Peyer's patch (tissue), 4 donors: ENCODE data around the gene ALG11. TPM values are rescaled to one million over a fixed set of nuclear protein-coding genes. Genes with fewer than 3 reads are reported as not detected.
A peak's percentile ranks its signal among the peaks of the same experiment; 100 is the strongest.

Experiments
- DNase-seq, 3 donors: peaks; one replicate each; pipeline ENCODE4 v3.0.0-alpha.2; 2017 to 2019
- H3K27ac ChIP-seq, 4 donors: fragments of 200-600 bp; sonication (generic); one replicate each; pipeline ENCODE4 v1.5.1; 2016 to 2019
- H3K27me3 ChIP-seq, 2 donors: fragments of 200-600 bp; sonication (generic); one replicate each; pipeline ENCODE4 v1.5.1; 2019
- H3K36me3 ChIP-seq, 3 donors: fragments of 200-600 bp; sonication (generic); one replicate each; pipeline ENCODE4 v1.5.1; 2016 to 2019
- H3K4me1 ChIP-seq, 4 donors: fragments of 200-600 bp; sonication (generic); one replicate each; pipeline ENCODE4 v1.5.1; 2016 to 2019
- H3K4me3 ChIP-seq, 4 donors: fragments of 200-600 bp; sonication (generic); 1 replicate in 3 of 4; 2 replicates in 1 of 4; pipeline ENCODE4 v1.5.1; 2016 to 2019; ENCODE audit warnings: mild to moderate bottlenecking in 1 of 4
- H3K9me3 ChIP-seq, 4 donors: fragments of 200-600 bp; sonication (generic); one replicate each; pipeline ENCODE4 v1.5.1; 2016 to 2019; ENCODE audit warnings: mild to moderate bottlenecking in 1 of 4
- POLR2A ChIP-seq, 2 donors: fragments of 450-650 bp; IDR thresholded peaks; one replicate each; pipeline ENCODE4 v1.5.1; 2017; ENCODE audit warnings: antibody characterized with exemption in 2 of 2, mild to moderate bottlenecking in 2 of 2, moderate library complexity in 2 of 2
- total RNA-seq, 4 donors: library from RNA; depleted of rRNA; stranded (reverse); fragments of >200 nt; gene quantifications; one replicate each; pipeline ENCODE4 v1.1.0, GENCODE V29; 2016
- TF ChIP-seq, protein P1 (sequence below), 6 experiments: fragments of 450-650 bp in 4 of 6; fragments of 200-600 bp in 2 of 6; sonication (generic) in 1 of 6; IDR thresholded peaks; one replicate each; pipeline ENCODE4 v1.5.1; 2017 to 2019; ENCODE audit warnings: antibody characterized with exemption in 6 of 6, mild to moderate bottlenecking in 3 of 6, moderate library complexity in 1 of 6

The ALG11 gene
- total RNA-seq, 4 donors from 2014 or later: 18.6 to 23.1 (median 21.6) TPM

GRCh38 chr13:51993713-51994112 is 18.5 kb upstream of the ALG11 start:
- no peak for DNase-seq
- no peaks in the 10 kb centered on the region for H3K9me3 ChIP-seq
- no peaks in the 10 kb centered on the region for H3K27me3 ChIP-seq
- peaks cover 0 to 18% (median 2%) of the 10 kb centered on the region in 4 donors for H3K4me1 ChIP-seq
- H3K27ac ChIP-seq: no peak overlapping the region
- TF ChIP-seq, protein P1, sequence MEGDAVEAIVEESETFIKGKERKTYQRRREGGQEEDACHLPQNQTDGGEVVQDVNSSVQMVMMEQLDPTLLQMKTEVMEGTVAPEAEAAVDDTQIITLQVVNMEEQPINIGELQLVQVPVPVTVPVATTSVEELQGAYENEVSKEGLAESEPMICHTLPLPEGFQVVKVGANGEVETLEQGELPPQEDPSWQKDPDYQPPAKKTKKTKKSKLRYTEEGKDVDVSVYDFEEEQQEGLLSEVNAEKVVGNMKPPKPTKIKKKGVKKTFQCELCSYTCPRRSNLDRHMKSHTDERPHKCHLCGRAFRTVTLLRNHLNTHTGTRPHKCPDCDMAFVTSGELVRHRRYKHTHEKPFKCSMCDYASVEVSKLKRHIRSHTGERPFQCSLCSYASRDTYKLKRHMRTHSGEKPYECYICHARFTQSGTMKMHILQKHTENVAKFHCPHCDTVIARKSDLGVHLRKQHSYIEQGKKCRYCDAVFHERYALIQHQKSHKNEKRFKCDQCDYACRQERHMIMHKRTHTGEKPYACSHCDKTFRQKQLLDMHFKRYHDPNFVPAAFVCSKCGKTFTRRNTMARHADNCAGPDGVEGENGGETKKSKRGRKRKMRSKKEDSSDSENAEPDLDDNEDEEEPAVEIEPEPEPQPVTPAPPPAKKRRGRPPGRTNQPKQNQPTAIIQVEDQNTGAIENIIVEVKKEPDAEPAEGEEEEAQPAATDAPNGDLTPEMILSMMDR (IDR thresholded peaks at IDR 0.05): no peak
- no peaks in the 10 kb centered on the region for H3K36me3 ChIP-seq
- H3K4me3 ChIP-seq: no peak overlapping the region

- Histone ChIP-seq H3K36me3 (no peaks in the 10 kb centered on the region), H3K9me3 (no peaks in the 10 kb centered on the region), H3K4me1 (peaks cover 0 to 18% (median 2%) of the 10 kb centered on the region in 4 donors), H3K27ac (peak overlapping the region in 2 of 4 donors; percentile 32 to 46), H3K27me3 (no peaks in the 10 kb centered on the region), H3K4me3 (no peak overlapping the region)
- TF ChIP-seq, protein P1 (IDR thresholded peaks at IDR 0.05): no peak
- no peak for TF ChIP-seq POLR2A (IDR thresholded peaks at IDR 0.05)
- DNase-seq: peak in 1 of 3 donors; percentile 65
Observed at GRCh38 chr13:51995677-51996551, 16.3 kb upstream of the ALG11 start.

DNA sequence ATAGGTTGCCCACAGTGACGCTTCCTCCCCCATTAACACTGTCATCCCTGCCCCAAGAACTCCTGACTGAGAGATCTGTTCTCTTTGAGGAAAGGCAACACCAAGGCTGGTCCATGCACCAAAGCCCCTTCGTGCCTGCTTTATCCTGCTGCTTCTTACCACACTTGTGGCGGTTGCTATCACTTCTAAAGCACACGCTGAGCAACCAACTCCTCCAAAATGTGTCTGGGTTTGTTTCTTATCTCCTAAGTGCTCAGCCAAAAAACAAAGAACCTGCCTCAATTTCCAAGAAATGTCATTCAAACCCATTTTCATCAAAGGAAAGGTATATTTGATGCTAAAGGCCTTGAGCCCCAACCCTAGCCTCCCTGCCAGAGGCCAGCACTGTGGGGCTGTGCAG is 15.6 kb upstream of the ALG11 start:
- no peak for DNase-seq
- H3K27me3 ChIP-seq: no peaks in the 10 kb centered on the region
- no peak for TF ChIP-seq POLR2A (IDR thresholded peaks at IDR 0.05)
- TF ChIP-seq, protein P1 (IDR thresholded peaks at IDR 0.05): no peak
- H3K36me3 ChIP-seq: no peaks in the 10 kb centered on the region
- H3K9me3 ChIP-seq: no peaks in the 10 kb centered on the region
- H3K4me3 ChIP-seq: no peak overlapping the region
- peaks cover 0 to 18% (median 2%) of the 10 kb centered on the region in 4 donors for H3K4me1 ChIP-seq
- H3K27ac ChIP-seq: no peak overlapping the region

- no peaks in the 10 kb centered on the region for H3K27me3 ChIP-seq
- peaks cover 0 to 18% (median 2%) of the 10 kb centered on the region in 4 donors for H3K4me1 ChIP-seq
- H3K4me3 ChIP-seq: no peak overlapping the region
- no peak for DNase-seq
- H3K36me3 ChIP-seq: no peaks in the 10 kb centered on the region
- no peaks in the 10 kb centered on the region for H3K9me3 ChIP-seq
- TF ChIP-seq POLR2A (IDR thresholded peaks at IDR 0.05): no peak
- TF ChIP-seq, protein P1 (IDR thresholded peaks at IDR 0.05): no peak
- H3K27ac ChIP-seq: no peak overlapping the region
Observed at GRCh38 chr13:51997186-51997585, 15.0 kb upstream of the ALG11 start.

GRCh38 chr13:51997641-51998330 is 14.4 kb upstream of the ALG11 start:
- Histone ChIP-seq H3K4me1 (peaks cover 0 to 18% (median 2%) of the 10 kb centered on the region in 4 donors), H3K27me3 (no peaks in the 10 kb centered on the region), H3K4me3 (no peak overlapping the region), H3K9me3 (no peaks in the 10 kb centered on the region), H3K36me3 (no peaks in the 10 kb centered on the region), H3K27ac (no peak overlapping the region)
- no peak for TF ChIP-seq POLR2A (IDR thresholded peaks at IDR 0.05)
- TF ChIP-seq, protein P1 (IDR thresholded peaks at IDR 0.05): no peak
- no peak for DNase-seq
